HG03175 (cell line): ENCODE data around the gene TTC16.
"Not testable (repeated sequence)": the region's sequence is repeated elsewhere in the genome, so short reads cannot be mapped to it uniquely, and the experiment has no call there.

Experiments
- ATAC-seq: cut with Tn5 transposase; IDR thresholded peaks from one replicate; pipeline ENCODE4 v1.9.1; 2021; ENCODE audit warnings: mild to moderate bottlenecking, moderate library complexity; ENCODE audit not compliant: unreplicated experiment

Gene TTC16

DNA sequence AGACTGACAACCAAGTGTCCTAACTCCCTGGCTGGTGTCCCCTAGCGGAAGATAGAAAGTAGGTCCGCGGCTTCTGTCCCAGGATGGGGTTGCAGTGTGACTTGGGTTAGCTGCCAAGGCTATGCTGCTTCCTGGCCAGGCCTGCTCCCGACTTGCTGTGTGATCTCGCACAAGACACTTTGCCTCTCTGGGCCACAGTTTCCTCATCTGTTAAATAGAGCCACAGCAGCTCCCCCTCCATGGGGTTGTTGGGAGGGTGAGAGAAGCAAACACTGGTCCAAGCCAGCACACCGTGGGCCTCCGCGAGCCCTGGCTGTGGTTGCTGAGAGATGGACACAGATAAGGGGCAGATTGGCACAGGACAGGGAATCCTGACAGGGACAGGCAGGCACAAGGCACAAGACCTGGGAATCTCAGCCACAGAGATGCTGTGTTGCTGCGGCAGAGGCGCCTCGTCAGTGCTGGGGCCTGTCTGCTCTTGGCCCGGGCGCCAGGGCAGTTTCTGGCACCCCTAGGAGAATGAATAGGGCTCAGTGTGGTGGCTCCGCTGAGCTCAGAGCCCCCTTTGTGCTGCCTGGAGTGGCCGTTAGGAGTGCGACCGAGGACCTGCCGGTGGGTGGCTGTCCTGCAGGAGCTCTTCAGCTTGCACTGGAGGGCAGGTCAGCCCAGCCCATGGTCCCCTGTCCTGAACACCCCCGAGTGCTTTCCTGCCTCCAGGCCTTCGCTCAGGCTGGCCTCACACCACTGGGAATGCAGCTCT lies 64.4 kb downstream of the TTC16 start:
- no peak for ATAC-seq

DNA sequence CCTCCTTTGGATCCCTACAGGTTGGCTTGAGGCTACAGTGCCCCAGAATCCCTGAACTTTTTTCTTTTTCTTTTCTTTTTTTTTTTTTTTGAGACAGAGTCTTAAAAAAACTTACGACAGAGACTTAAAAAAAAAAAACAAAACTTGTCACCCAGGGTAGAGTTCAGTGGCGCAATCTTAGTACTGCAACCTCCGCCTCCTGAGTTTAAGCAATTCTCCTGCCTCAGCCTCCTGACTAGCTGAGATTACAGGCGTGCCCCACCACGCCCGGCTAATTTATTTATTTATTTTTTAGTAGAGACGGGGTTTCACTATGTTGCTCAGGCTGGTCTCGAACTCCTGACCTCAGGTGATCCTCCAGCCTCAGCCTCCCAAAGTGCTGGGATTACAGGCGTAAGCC lies 65.0 kb downstream of the TTC16 start:
- ATAC-seq, result not testable (repeated sequence)
